Posterior cingulate gyrus (tissue), 11 donors: ENCODE results near the gene NAXD.
"Not testable (repeated sequence)": the region's sequence is repeated elsewhere in the genome, so short reads cannot be mapped to it uniquely, and the experiment has no call there.

Experiments
- DNase-seq, 10 donors: peaks; one replicate each; pipeline versions ENCODE4 v3.0.0 to v3.0.0-alpha.2; 2020 to 2021; ENCODE audit warnings: mixed read lengths in 3 of 10
- intact Hi-C: fragments of 100-400 bp; cut with DNase I; formaldehyde crosslinking; loops from one replicate; pipeline ENCODE4 v1.15.1; 2023

The NAXD gene

GRCh38 chr13:110653851-110654250 lies 38.5 kb downstream of the NAXD start:
- peak in 2 of 10 donors; percentile 69 to 78 for DNase-seq
- intact Hi-C loops = no loop called here

GRCh38 chr13:110657196-110657595 lies 41.9 kb downstream of the NAXD start:
- intact Hi-C loops = no loop called here
- DNase-seq = peak in 2 of 10 donors; percentile 39 to 53

DNA sequence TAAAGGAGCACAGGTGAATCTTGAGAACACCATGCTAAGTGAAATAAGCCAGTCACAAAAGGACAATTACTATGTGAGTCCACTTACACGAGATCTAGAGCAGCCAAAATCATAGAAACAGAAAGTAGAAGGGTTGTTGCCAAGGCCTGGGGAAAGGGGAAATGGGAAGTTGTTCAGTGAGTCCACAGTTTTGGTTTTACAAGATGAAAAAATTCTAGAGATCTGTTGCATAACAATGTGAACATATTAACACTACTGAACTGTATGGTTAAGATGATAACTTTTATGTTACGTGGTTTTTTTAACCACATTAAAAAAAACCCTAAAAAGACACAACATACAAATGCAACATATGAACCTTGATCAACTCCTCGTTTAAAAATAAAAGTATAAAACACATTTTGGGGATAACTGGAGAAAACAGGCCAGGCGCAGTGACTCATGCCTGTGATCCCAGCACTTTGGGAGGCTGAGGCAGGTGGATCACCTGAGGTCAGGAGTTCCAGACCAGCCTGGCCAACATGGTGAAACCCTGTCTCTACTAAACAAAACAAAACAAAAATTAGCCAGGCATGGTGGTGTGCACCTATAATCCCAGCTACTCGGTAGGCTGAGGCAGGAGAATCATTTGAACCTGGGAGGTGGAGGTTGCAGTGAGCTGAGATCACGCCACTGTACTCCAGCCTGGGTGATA lies 43.0 kb downstream of the NAXD start:
- DNase-seq, intact Hi-C loops: not testable (repeated sequence)

- intact Hi-C loops = no loop called here
- DNase-seq = no peak
Measured at GRCh38 chr13:110661256-110661655, 45.9 kb downstream of the NAXD start.

DNA sequence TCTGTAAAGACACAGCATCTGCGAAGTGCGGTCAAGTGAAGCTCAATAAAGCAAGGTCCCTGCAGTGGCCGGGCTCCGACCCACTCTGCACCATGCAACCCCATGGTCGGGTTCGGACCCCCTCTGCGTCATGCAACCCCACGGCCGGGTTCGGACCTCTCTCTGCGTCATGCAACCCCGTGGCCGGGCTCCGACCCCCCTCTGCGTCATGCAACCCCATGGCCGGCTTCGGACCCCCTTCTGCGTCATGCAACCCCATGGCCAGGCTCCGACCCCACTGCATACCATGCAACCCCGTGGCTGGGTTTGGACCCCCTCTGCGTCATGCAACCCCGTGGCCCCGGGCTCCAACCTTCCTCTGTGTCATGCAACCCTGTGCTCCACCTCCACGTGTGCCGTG lies 46.7 kb downstream of the NAXD start:
- peak in 3 of 10 donors; percentile 72 to 86 (median 78) for DNase-seq
- intact Hi-C loops = no loop called here

DNA sequence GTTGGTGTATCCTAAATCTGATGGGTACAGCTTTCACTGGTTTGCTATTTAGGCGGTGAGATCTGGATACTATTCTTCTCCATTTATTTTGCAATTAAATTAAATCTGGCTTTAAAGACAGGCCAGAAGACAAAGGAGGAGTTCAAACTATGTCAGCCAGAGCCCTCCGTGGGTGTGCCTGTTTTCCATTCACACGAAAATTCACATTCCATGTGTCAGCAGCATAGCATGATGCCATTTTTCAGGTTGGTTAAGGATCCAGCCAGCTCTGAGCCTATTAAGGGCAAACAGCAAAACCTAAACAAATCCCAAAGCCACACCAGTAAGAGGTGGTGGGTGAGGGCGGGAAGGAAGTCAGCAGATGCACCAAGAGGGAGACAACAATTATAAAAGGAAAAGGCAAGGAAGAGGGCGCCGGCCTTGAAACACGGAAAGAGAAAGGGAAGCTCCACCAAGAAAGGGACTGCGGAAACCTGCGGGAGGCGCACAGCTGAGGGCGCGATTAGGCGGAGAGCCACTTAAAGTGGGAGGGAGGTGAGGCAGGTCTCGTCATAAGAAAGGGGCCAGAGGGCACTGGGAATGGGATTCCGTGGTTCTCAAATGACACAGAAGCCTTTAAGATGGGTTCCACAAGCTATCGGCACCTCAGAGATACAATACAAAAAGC lies 47.6 kb downstream of the NAXD start:
- intact Hi-C loops = no loop called here
- DNase-seq = peak in 1 of 10 donors; percentile 64

DNA sequence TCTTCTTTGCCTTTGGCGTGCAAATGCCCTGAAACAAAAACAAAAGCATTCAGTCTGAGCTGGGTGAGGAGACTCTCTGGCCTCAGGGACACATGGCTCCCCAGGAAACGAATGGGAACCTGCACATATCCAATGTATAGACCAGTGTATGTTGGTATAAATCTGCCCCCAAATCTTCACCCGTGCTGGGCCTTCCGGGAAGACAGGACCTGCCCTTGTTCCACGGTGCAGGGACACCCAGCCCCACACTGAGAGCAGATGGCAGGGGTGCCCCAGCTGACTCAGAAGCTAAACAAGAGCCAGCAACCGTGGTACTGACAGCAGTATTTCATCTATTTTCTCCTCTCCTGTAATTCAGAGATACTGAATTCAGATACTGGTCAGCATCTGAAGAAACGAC lies 48.1 kb downstream of the NAXD start:
- intact Hi-C loops = no loop called here
- DNase-seq = peak in 1 of 10 donors; percentile 14

GRCh38 chr13:110664041-110664440 lies 48.7 kb downstream of the NAXD start:
- intact Hi-C loops = no loop called here
- peak in 1 of 10 donors; percentile 38 for DNase-seq

DNA sequence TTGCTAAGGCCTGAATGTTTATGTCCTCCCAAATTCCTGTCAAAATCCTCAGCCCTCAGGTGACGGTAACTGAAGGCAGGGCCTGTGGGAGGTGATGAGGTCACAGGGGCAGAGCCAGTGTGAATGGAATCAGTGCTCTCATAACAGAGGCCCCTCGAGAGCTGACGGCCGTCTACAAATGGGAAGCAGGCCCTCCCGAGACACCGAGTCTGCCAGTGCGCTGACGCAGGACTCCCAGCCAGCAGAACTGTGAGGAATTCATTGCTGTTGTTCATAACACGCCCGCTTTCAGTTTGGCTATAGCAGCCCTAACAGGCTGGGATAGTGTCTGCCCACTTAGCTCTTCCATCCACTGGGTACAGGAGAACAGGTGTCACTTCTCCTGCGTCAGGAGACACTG lies 49.3 kb downstream of the NAXD start:
- intact Hi-C loops = no loop called here
- DNase-seq = peak in 2 of 10 donors; percentile 59 to 67

DNA sequence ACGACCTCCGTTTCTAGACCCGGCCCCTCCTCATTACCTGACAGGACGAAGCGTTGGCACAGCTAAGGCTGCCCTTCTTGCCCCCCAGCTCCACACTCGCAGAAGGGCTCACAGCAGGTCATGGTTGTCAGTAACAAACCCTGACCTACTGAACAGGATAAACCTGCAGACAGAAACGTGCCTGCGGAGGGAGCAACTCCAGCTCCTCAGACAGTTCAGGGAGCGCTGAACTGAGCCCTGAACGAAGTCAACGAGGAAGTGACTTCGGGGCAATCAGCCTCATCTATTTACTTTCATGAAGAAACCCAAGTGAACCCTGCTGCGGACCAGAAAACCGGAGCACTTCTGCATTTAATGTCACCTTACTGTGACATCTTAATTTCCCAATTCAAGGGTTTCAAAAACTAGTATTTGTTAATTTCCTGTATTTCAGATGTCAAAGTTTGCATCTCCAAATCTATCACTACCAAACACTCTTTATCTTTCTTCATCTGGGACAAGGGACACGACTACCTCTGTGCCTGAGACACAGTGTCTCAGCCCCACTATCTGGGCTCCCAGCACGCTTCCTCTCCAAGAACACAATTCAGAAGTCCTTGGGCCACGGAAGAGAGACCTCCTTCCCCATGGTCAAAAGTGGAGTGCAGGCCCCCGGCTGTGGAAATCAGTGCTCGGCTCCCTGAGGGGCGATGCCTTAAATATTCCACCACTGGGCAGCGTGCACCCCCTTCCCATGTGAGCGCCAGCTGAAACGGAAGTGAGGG lies 50.3 kb downstream of the NAXD start:
- intact Hi-C loops = no loop called here
- DNase-seq = peak in 2 of 10 donors; percentile 52 to 66

GRCh38 chr13:110666255-110666533 lies 50.8 kb downstream of the NAXD start:
- intact Hi-C loops = no loop called here
- peak in 2 of 10 donors; percentile 14 to 36 for DNase-seq

GRCh38 chr13:110669036-110669435 lies 53.7 kb downstream of the NAXD start:
- DNase-seq = peak in 1 of 10 donors; percentile 61
- intact Hi-C loops = no loop called here

GRCh38 chr13:110669814-110670213 lies 54.5 kb downstream of the NAXD start:
- DNase-seq = peak in 2 of 10 donors; percentile 48 to 50
- intact Hi-C loops = not testable (repeated sequence)

DNA sequence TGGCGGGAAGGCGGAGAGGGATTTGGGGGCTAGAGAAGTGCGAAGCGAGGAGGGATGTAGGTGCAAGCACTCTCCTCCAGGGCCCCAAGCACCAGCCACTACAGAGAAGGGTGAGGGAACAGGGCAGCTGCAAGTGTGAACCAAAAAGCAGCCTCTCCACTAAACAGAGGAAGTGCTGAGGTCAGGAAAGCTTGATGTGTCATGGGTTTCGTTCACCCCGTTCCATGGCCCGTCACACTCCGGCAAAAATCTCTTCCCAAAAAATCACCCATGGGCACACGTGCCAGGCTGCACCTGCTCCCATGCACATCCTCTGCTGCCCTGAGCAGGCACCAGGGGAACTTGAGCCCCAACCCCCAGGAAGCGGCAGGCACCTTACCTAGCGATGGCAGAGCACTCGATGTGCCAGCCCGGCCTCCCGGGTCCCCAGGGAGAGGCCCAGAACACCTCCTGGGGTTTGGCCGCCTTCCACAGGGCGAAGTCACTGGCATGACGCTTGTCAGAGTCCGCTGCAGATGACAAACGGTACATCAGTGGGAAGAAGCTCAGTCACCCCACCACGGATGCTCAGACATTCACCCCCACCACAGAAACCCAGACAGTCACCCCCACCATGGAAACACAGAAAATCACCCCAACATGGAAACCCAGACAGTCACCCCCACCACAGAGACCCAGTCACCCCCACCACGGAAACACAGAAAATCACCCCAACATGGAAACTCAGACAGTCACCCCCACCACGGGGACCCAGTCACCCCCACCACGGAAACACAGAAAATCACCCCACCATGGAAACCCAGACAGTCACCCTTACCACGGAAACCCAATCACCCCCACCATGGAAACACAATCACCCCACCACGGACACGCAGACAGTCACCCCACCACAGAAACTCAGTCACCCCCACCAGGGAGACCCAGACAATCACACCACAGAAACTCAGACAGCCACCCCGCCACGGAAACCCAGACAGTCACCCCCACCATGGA lies 61.5 kb downstream of the NAXD start:
- peak in 1 of 10 donors; percentile 58 for DNase-seq

DNA sequence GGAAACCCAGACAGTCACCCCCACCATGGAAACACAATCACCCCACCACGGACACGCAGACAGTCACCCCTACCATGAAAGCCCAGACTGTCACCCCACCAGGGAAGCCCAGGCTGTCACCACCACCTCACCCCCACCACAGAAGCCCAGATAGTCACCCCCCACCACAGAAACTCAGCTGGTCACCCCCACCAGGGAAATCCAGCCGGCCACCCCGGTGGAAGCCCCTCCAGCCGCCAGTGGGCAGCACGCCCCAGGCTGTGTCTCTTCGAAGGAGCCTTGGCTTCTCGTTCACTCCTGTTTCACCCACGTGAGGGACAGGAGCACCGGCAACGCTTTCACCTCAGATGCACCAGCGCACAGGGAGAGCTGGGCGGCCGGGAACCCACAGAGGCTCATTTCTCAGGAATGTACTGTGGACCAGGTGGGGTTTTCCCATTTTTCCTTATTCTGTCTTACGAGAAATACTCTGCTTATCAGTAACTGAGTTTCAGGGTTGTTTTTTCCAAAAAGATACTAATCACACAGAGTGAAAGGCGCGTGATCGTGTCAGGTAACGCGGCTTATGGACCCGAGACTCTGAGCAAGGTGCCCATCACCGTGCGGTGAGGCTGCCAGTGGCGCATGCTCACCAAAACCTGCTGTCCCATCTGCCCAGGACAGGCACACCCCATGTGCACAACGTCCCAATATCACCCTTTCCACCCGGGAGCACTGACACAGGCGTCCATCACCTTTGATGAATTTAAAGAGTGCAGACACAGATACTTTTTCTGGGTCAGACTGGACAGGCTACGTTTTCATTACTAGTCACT lies 62.6 kb downstream of the NAXD start:
- intact Hi-C loops = no loop called here
- peak in 1 of 10 donors; percentile 54 for DNase-seq

More for the DNA sequence above, 61.5 kb downstream of the NAXD start:
- intact Hi-C loops = no loop called here

DNA sequence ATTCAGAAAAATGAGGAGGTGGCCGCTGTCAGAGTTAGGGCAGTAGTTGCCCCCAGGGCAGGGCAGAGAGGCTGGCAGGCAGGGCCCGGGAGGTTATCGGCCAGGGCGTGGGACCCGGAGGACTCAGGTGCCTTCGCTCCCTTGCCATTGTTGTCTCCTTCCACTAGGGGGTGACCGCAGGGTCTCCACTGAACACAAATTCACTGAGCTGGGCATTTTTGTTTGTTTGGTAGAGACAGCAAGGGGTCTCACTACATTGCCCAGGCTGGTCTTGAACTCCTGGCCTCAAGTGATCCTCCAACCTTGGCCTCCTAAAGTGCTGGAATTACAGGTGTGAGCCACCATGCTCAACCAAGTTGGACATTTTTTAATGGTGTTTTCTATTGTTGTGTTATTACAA lies 65.5 kb downstream of the NAXD start:
- no peak for DNase-seq
- intact Hi-C loops = no loop called here

DNA sequence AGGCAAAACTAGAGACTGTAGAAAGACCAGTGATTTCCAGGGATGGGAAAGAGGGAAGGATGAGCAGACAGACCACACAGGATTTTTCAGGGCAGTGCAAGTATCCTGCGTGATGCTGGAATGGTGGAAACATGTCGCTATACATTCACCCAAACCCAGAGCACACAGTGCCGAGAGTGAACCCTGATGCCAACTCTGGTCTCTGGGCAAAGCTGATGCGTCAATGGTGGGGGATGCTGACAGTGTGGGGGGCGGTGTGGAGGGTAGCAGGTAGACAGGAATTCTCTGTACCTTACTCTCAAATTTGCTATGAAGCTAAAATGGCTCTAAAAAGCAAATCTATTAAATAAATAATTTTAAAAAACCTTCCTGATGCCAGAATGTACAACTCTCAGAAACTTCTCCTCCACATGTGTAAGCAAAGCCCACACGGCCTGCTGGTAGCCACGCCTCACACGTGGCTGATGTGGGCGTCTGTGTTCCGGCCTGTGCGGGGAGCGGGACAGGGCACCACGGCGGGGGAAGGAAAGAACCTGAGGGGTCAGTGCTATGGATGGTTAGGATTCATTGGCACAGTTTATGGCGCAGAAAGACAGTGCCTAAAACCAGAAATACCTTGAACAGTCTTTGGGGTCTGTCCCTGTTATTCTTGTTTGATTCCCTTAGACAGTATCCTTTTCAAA lies 66.7 kb downstream of the NAXD start:
- no peak for DNase-seq
- intact Hi-C loops = no loop called here

DNA sequence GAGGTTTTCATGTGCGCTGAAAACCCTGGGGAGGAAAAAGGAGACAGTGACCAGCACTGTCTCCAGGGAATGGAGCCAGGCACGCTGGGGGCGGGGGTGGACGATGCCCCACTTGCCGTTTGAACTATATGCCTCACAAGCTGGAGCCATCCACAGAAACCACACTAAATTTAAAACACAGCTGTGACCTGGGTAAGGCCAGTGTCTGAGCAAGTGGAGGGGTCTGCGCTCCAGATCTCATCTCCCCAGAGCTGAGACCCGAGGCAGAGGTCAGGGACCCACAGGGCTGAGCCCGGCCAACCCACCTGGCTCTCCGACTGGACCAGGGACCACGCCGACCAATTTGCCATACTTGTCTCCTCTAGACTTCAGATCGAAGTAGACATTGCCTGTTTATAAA lies 67.4 kb downstream of the NAXD start:
- intact Hi-C loops = no loop called here
- DNase-seq = peak in 1 of 10 donors; percentile 62
